Activated T-cell treated with anti-CD3 and anti-CD28 coated beads, Interleukin-2, amount 50 U/mL, for 4 hours (primary cell): ENCODE measurements around the gene TMEM132D. TPM values are rescaled to one million over a fixed set of nuclear protein-coding genes. Genes with fewer than 3 reads are reported as not detected.

Experiments used
- ATAC-seq, 2 donors: fragments of 200-7000 bp; cut with Tn5 transposase; one replicate each; pipeline ENCODE4 v1.10.0; 2021
- DNase-seq: peaks from one replicate; pipeline ENCODE4 v3.0.0-alpha.2; 2020
- H3K27me3 Mint-ChIP-seq: one replicate; pipeline ENCODE4 v1.8.0; 2021; ENCODE audit warnings: low read depth, mixed read lengths
- H3K36me3 Mint-ChIP-seq: one replicate; pipeline ENCODE4 v1.8.0; 2022; ENCODE audit warnings: mixed read lengths; ENCODE audit not compliant: insufficient read depth
- H3K4me1 Mint-ChIP-seq: one replicate; pipeline ENCODE4 v1.8.0; 2021; ENCODE audit warnings: low read depth, mixed read lengths
- H3K4me3 Mint-ChIP-seq: one replicate; pipeline ENCODE4 v1.8.0; 2021; ENCODE audit warnings: mild to moderate bottlenecking, moderate library complexity, mixed read lengths
- H3K9me3 Mint-ChIP-seq: one replicate; pipeline ENCODE4 v1.8.0; 2021; ENCODE audit warnings: mixed read lengths
- total RNA-seq, 3 donors: library from RNA; stranded (reverse); gene quantifications; one replicate each; pipeline ENCODE4 v1.2.1, GENCODE V29; 2021

The TMEM132D gene
- total RNA-seq, 3 donors from 2014 or later = not detected

- no peak for ATAC-seq
- Mint-ChIP-seq H3K4me1 (no peaks in the 10 kb centered on the region), H3K36me3 (no peaks in the 10 kb centered on the region), H3K4me3 (no peak overlapping the region), H3K9me3 (peaks cover 27% of the 10 kb centered on the region), H3K27me3 (no peaks in the 10 kb centered on the region)
- no peak for DNase-seq
These were observed 199.5 kb downstream of the TMEM132D start for GRCh38 chr12:129704232-129704830.

DNA sequence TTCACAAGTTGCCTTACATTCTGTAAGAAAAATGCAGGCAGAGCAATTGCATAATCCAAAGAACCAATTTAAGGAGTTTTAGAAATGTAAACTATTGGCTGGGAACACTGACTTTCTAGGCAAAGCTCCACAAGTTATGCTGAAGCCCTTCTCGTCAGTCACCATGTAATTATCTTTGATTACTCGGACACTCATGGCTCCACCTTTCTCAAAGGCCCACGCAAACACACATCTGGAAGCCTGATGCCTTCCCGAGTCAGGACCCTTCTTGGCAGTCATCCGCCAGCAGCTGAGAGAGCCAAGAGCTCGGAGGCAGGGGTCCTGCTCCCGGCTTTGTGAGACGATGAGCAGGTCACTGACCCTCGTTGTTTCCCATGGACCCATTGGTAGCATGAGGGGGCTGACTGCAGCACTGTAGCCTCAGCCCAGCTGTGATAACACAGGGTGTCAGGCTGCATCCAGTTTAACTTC is 202.2 kb downstream of the TMEM132D start:
- Mint-ChIP-seq H3K27me3 (no peaks in the 10 kb centered on the region), H3K9me3 (peaks cover 18% of the 10 kb centered on the region)
- DNase-seq = no peak

GRCh38 chr12:129700036-129700435 is 203.8 kb downstream of the TMEM132D start:
- ATAC-seq (no peak), DNase-seq (no peak)
- Mint-ChIP-seq H3K36me3 (no peaks in the 10 kb centered on the region), H3K4me3 (no peak overlapping the region), H3K4me1 (no peaks in the 10 kb centered on the region), H3K9me3 (peaks cover 12% of the 10 kb centered on the region), H3K27me3 (no peaks in the 10 kb centered on the region)

More for the DNA sequence above, 202.2 kb downstream of the TMEM132D start:
- Mint-ChIP-seq H3K4me3 (no peak overlapping the region), H3K36me3 (no peaks in the 10 kb centered on the region), H3K4me1 (no peaks in the 10 kb centered on the region)
- ATAC-seq = no peak

DNA sequence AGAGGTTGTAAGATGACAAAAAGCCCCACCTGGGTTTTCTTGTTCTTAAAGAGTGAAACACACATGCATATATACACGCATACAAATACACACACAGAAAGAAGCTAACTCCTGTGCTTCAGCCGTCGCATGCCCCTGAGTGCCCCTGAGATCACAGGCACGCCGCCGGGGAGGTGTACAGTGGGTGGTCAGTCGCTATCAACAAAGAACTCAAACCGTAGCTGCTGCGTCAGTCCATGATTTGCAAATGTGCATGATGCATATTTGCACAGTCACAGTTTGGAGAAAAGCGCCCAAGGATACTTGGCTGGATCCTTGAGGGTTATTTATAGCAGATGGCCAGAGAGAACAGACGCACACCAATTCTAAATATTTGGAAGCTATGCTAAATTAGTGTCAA is 206.9 kb downstream of the TMEM132D start:
- no peaks in the 10 kb centered on the region for H3K4me1 Mint-ChIP-seq
- H3K4me3 Mint-ChIP-seq = no peak overlapping the region
- no peaks in the 10 kb centered on the region for H3K9me3 Mint-ChIP-seq
- H3K27me3 Mint-ChIP-seq = no peaks in the 10 kb centered on the region
- DNase-seq = no peak
- H3K36me3 Mint-ChIP-seq = no peaks in the 10 kb centered on the region
- no peak for ATAC-seq

DNA sequence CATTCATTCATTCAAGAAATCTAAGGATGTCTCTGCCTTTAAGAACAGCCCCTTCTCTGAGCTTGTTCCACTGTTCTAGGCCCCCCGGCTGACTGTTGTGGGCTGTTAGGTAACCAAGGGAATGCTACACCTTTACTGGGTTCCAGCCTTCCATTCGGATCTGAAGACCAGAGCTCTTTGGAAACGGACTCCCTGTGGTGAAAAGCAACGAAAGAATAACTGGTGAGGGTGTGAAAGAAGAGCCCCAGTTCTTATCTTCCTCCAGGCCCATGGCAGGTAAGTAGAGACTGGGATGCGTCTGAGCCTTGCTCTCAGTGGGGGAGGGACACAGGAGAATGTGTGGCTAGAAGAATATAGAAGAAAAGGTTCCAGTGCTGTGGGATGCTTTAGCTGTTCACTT is 207.4 kb downstream of the TMEM132D start:
- Mint-ChIP-seq H3K9me3 (no peaks in the 10 kb centered on the region), H3K36me3 (no peaks in the 10 kb centered on the region), H3K4me1 (no peaks in the 10 kb centered on the region), H3K27me3 (no peaks in the 10 kb centered on the region), H3K4me3 (no peak overlapping the region)
- DNase-seq = no peak
- no peak for ATAC-seq

GRCh38 chr12:129693731-129694130 is 210.1 kb downstream of the TMEM132D start:
- Mint-ChIP-seq H3K36me3 (no peaks in the 10 kb centered on the region), H3K4me1 (no peaks in the 10 kb centered on the region), H3K9me3 (peaks cover 3% of the 10 kb centered on the region), H3K27me3 (no peaks in the 10 kb centered on the region), H3K4me3 (no peak overlapping the region)
- ATAC-seq (no peak), DNase-seq (no peak)

DNA sequence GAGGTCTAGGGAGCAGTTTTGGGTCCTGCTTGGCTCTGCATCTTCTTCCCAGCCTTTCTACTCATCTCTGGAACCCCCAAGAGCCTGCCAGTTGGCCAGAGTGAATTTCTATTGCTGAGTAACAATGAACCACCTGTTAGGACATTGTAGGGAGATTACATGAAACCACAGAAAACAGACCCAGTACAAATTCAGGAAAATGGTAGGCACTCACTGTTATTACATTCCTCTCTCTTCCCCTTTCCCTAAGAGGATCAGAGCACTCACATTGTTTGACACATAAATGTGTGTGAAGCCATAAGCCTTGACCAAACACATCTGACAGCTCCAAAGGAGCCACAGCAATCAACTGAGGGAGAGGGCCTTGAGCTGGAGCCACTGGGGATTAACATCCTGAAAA is 216.1 kb downstream of the TMEM132D start:
- DNase-seq (no peak), ATAC-seq (no peak)
- Mint-ChIP-seq H3K4me3 (no peak overlapping the region), H3K27me3 (no peaks in the 10 kb centered on the region), H3K36me3 (no peaks in the 10 kb centered on the region), H3K9me3 (peaks cover 14% of the 10 kb centered on the region), H3K4me1 (no peaks in the 10 kb centered on the region)

DNA sequence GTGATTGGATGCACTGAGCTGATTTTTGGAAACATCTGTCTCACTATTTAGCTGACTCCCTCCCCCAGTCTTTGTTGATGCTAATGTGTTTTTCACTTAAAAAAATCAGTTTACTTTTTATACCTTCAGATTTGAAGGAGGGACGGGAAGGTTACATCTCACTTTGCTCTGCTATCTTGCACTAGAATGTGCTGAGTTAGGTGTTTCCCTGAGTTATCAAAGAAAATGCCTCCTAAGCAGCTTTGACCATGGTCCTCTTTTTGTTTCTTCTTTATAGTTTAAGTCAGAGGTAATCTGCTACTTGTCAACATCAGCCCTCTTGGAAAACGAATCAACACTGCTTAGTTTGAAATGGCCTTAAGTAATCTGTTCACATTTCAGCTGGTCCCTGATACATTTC is 222.0 kb downstream of the TMEM132D start:
- Mint-ChIP-seq H3K36me3 (no peaks in the 10 kb centered on the region), H3K9me3 (peaks cover 11% of the 10 kb centered on the region), H3K4me3 (no peak overlapping the region), H3K27me3 (no peaks in the 10 kb centered on the region), H3K4me1 (no peaks in the 10 kb centered on the region)
- ATAC-seq = no peak
- no peak for DNase-seq

GRCh38 chr12:129681151-129681550 is 222.7 kb downstream of the TMEM132D start:
- no peaks in the 10 kb centered on the region for H3K27me3 Mint-ChIP-seq

GRCh38 chr12:129676411-129676810 is 227.4 kb downstream of the TMEM132D start:
- H3K9me3 Mint-ChIP-seq = no peaks in the 10 kb centered on the region
- H3K27me3 Mint-ChIP-seq = no peaks in the 10 kb centered on the region
- no peaks in the 10 kb centered on the region for H3K36me3 Mint-ChIP-seq
- no peak for ATAC-seq
- no peaks in the 10 kb centered on the region for H3K4me1 Mint-ChIP-seq
- no peak for DNase-seq
- no peak overlapping the region for H3K4me3 Mint-ChIP-seq

More at GRCh38 chr12:129681151-129681550, 222.7 kb downstream of the TMEM132D start:
- Mint-ChIP-seq H3K36me3 (no peaks in the 10 kb centered on the region), H3K9me3 (peaks cover 11% of the 10 kb centered on the region), H3K4me3 (no peak overlapping the region), H3K4me1 (no peaks in the 10 kb centered on the region)
- no peak for ATAC-seq
- DNase-seq = no peak

DNA sequence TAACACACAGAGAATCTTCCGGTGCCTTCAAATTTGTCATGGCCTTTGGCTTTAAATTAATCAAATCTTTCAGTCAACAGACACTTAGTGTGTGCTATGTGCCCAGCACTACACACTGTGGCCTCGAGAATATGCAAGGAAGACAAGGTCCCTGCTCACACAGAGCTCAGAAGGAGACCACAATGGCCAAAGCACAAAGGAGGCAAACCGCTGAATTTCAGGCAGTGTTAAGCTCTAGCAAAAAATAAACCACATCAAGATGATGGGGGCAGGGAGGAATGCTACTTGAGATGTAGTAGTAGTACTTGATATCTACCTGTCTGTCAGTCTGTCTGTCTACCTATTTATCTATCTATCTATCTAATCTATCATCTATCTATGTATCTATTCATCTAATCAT is 227.9 kb downstream of the TMEM132D start:
- Mint-ChIP-seq H3K27me3 (no peaks in the 10 kb centered on the region), H3K4me3 (no peak overlapping the region), H3K4me1 (no peaks in the 10 kb centered on the region), H3K9me3 (no peaks in the 10 kb centered on the region), H3K36me3 (no peaks in the 10 kb centered on the region)
- no peak for ATAC-seq
- DNase-seq = no peak

DNA sequence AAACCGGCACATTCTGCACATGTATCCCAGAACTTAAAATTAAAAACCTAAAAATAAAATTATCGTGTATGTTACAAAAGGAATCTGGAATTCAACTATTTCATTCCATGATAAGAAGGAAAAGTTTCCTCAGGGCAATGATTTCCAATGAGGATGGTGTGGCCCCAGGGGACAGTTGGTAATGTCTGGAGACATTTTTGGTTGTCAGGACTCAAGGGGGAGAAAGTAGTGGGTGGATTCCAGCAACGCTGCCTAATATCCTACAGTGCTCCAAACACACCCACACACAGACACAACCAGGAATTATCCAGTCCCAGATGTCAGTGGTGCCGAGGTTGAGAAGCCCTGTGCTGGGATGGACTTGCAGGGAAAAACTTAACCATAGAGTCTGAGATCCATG is 228.3 kb downstream of the TMEM132D start:
- no peaks in the 10 kb centered on the region for H3K9me3 Mint-ChIP-seq
- no peaks in the 10 kb centered on the region for H3K4me1 Mint-ChIP-seq

GRCh38 chr12:129673806-129674205 is 230.0 kb downstream of the TMEM132D start:
- no peak for DNase-seq
- Mint-ChIP-seq H3K27me3 (no peaks in the 10 kb centered on the region), H3K9me3 (peaks cover under 1% of the 10 kb centered on the region), H3K4me3 (no peak overlapping the region), H3K4me1 (no peaks in the 10 kb centered on the region), H3K36me3 (no peaks in the 10 kb centered on the region)
- ATAC-seq = no peak

More for the DNA sequence above, 228.3 kb downstream of the TMEM132D start:
- no peaks in the 10 kb centered on the region for H3K27me3 Mint-ChIP-seq
- H3K36me3 Mint-ChIP-seq = no peaks in the 10 kb centered on the region
- DNase-seq = no peak
- no peak for ATAC-seq
- H3K4me3 Mint-ChIP-seq = no peak overlapping the region

DNA sequence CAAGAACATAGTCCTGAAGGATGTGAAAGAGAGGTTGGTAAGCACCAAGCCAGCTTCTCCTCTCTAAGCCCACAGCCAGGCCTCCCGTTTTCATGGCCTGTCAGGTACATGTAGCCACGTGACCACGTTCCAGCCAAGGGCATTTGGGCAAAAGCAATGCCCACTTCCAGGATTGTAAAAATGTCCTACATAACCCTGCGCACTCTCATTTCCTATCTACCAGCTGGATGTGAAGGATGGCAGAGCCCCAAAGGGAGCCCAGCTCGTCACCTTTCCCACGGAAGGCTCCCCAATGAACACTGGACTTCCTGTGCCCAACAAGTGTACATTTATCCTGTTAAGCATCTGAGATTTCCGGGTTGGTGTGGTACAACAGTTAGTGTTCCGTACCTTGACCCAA is 231.7 kb downstream of the TMEM132D start:
- no peak for DNase-seq
- H3K4me3 Mint-ChIP-seq = no peak overlapping the region
- H3K4me1 Mint-ChIP-seq = no peaks in the 10 kb centered on the region
- ATAC-seq = no peak
- no peaks in the 10 kb centered on the region for H3K27me3 Mint-ChIP-seq
- no peaks in the 10 kb centered on the region for H3K36me3 Mint-ChIP-seq
- H3K9me3 Mint-ChIP-seq = peaks cover 7% of the 10 kb centered on the region

- ATAC-seq (no peak), DNase-seq (no peak)
- H3K4me3 Mint-ChIP-seq = no peak overlapping the region
- no peaks in the 10 kb centered on the region for H3K4me1 Mint-ChIP-seq
- H3K36me3 Mint-ChIP-seq = no peaks in the 10 kb centered on the region
- no peaks in the 10 kb centered on the region for H3K27me3 Mint-ChIP-seq
- H3K9me3 Mint-ChIP-seq = peaks cover 7% of the 10 kb centered on the region
These were observed 233.4 kb downstream of the TMEM132D start for GRCh38 chr12:129670256-129670920.
